GM19372 (cell line): ENCODE measurements around the gene OR6C6.
"Not testable (repeated sequence)": the region's sequence is repeated elsewhere in the genome, so short reads cannot be mapped to it uniquely, and the experiment has no call there.

ENCODE experiments used
- ATAC-seq: cut with Tn5 transposase; IDR thresholded peaks from one replicate; pipeline ENCODE4 v1.9.1; 2021; ENCODE audit warnings: mild to moderate bottlenecking, low read depth, moderate library complexity; ENCODE audit not compliant: unreplicated experiment

The OR6C6 gene

GRCh38 chr12:55296469-55296868 lies at the start of gene OR6C6:
Gene OR6C6, minus strand, starts transcription at chr12:55296569. Its CDS starts 1,337 bp downstream, at chr12:55295232.
- ATAC-seq = no peak

- no peak for ATAC-seq
Measured at GRCh38 chr12:55336002-55336401, 39.6 kb upstream of the OR6C6 start.

- ATAC-seq = no peak
Measured at GRCh38 chr12:55330446-55330845, 34.1 kb upstream of the OR6C6 start, which contains the start of gene OR6C3. Gene OR6C3, plus strand, starts transcription at chr12:55330746. Its CDS starts 955 bp downstream, at chr12:55331701.

GRCh38 chr12:55325801-55326200 lies 29.4 kb upstream of the OR6C6 start:
- ATAC-seq = not testable (repeated sequence)

GRCh38 chr12:55320201-55320600 lies 23.8 kb upstream of the OR6C6 start:
- ATAC-seq = no peak

GRCh38 chr12:55314043-55314442 lies 17.7 kb upstream of the OR6C6 start, which contains the start of gene OR6C1:
Gene OR6C1, plus strand, starts transcription at chr12:55314343. Its CDS starts 6,257 bp downstream, at chr12:55320600.
- no peak for ATAC-seq

- no peak for ATAC-seq
Measured at GRCh38 chr12:55289999-55290398, 6.4 kb downstream of the OR6C6 start.

GRCh38 chr12:55280991-55281390 lies 15.4 kb downstream of the OR6C6 start:
- no peak for ATAC-seq

- ATAC-seq = no peak
Measured at GRCh38 chr12:55258303-55258702, 38.1 kb downstream of the OR6C6 start.

- ATAC-seq = no peak
Measured at GRCh38 chr12:55256831-55257230, 39.5 kb downstream of the OR6C6 start.

GRCh38 chr12:55253281-55253680 lies 43.1 kb downstream of the OR6C6 start:
- ATAC-seq = no peak

GRCh38 chr12:55250944-55251343 lies 45.4 kb downstream of the OR6C6 start:
- no peak for ATAC-seq

- no peak for ATAC-seq
Measured at GRCh38 chr12:55246159-55246558, 50.2 kb downstream of the OR6C6 start.

GRCh38 chr12:55244309-55244708 lies 52.1 kb downstream of the OR6C6 start, which contains the start of gene OR6C74:
Gene OR6C74, plus strand, starts transcription at chr12:55244609. Its CDS starts 2,679 bp downstream, at chr12:55247288.
- ATAC-seq = no peak
